WERI-Rb-1 (cell line): Measurements from ENCODE around the gene LRRIQ3.

ENCODE experiments used
- DNase-seq: peaks from one replicate; pipeline ENCODE4 v3.0.0-alpha.2; 2020
- H3K27ac ChIP-seq: fragments of 250-450 bp; sonication (Bioruptor Pico); 2 replicates; pipeline ENCODE4 v1.5.1; 2020; ENCODE audit warnings: mild to moderate bottlenecking, moderate library complexity
- H3K27me3 ChIP-seq: fragments of 250-450 bp; sonication (Bioruptor Pico); 2 replicates; pipeline ENCODE4 v1.5.1; 2021; ENCODE audit warnings: mild to moderate bottlenecking, low read depth, moderate library complexity; ENCODE audit not compliant: insufficient read depth, severe bottlenecking
- H3K36me3 ChIP-seq: fragments of 250-450 bp; sonication (Bioruptor Pico); 2 replicates; pipeline ENCODE4 v1.5.1; 2020; ENCODE audit warnings: mild to moderate bottlenecking, moderate library complexity
- H3K4me3 ChIP-seq: 2 replicates; pipeline ENCODE4 v1.5.1; 2011; ENCODE audit warnings: low read depth, mild to moderate bottlenecking, control low read depth, low read length
- H3K9me3 ChIP-seq: fragments of 250-450 bp; sonication (Bioruptor Pico); 2 replicates; pipeline ENCODE4 v1.5.1; 2021; ENCODE audit warnings: mild to moderate bottlenecking, moderate library complexity; ENCODE audit not compliant: severe bottlenecking
- TF ChIP-seq, protein P1 (sequence below): IDR thresholded peaks from 2 replicates; pipeline ENCODE4 v1.5.1; 2011; ENCODE audit warnings: low read depth, mild to moderate bottlenecking, control low read depth, inconsistent platforms, low read length

The LRRIQ3 gene

DNA sequence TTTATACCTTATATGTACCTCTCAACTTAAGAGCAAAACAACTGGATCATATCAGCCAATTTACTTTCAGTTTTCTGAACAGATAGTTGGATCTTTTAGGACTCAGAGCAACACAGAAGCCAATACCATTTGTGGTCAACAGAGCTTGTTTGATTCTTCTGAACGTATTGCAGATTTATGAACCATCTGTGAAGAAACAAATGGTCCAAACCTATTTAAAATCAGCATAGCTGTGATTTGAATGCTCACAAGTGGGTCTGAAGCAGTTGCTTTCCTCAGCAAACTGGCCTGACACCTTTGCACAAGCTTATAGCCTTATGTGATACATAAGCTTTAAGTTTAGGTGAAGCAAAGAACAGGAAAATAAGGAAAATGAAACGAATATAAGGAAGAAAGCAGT is 147.6 kb downstream of the LRRIQ3 start:
- no peaks in the 10 kb centered on the region for H3K9me3 ChIP-seq
- H3K27ac ChIP-seq: no peak overlapping the region
- H3K36me3 ChIP-seq: no peaks in the 10 kb centered on the region
- TF ChIP-seq, protein P1, sequence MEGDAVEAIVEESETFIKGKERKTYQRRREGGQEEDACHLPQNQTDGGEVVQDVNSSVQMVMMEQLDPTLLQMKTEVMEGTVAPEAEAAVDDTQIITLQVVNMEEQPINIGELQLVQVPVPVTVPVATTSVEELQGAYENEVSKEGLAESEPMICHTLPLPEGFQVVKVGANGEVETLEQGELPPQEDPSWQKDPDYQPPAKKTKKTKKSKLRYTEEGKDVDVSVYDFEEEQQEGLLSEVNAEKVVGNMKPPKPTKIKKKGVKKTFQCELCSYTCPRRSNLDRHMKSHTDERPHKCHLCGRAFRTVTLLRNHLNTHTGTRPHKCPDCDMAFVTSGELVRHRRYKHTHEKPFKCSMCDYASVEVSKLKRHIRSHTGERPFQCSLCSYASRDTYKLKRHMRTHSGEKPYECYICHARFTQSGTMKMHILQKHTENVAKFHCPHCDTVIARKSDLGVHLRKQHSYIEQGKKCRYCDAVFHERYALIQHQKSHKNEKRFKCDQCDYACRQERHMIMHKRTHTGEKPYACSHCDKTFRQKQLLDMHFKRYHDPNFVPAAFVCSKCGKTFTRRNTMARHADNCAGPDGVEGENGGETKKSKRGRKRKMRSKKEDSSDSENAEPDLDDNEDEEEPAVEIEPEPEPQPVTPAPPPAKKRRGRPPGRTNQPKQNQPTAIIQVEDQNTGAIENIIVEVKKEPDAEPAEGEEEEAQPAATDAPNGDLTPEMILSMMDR: no peak
- no peak for DNase-seq
- no peak overlapping the region for H3K4me3 ChIP-seq
- H3K27me3 ChIP-seq: no peaks in the 10 kb centered on the region

DNA sequence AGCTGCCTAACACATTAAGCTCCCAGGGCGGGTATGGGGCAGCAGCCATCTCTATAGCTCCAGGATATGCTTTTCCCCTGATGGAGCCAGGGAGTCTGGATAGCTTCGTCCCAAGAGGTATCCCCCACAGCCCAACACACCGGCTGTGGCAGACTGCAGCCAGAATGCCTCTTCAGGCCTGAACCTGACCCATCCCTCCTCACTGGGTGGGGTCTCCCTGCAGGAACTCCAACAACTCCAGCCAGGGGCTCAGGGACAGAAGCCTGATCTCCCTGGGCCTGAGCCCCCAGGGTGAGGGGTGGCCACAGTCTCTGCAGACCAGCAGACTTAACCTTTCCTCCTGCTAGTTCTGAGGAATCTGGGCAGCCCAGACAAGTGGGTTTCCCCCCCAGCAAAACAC is 159.9 kb downstream of the LRRIQ3 start:
- Histone ChIP-seq H3K4me3 (no peak overlapping the region), H3K27me3 (no peaks in the 10 kb centered on the region), H3K9me3 (no peaks in the 10 kb centered on the region), H3K36me3 (no peaks in the 10 kb centered on the region), H3K27ac (no peak overlapping the region)
- TF ChIP-seq, protein P1: no peak
- DNase-seq: no peak

DNA sequence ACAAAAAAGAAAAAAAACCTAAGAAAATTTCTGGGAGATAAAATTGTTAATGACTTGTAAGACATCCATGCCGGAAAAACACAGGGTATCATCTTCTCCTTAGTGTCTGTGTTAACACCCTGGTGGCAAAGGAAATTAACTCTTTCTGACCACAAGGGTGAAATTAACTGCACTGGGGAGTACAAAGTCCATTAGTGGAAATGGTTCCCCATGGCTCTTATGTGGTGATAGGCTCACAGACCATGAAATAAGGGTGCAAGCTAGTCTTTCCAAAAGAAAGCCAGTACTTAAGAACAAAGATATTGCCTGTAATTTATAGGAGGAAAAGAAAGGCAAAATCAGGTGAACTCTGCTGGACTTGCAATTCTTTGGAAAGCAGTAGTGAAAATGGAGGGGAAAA is 185.4 kb downstream of the LRRIQ3 start:
- Histone ChIP-seq H3K36me3 (no peaks in the 10 kb centered on the region), H3K27me3 (no peaks in the 10 kb centered on the region), H3K4me3 (no peak overlapping the region), H3K27ac (no peak overlapping the region), H3K9me3 (no peaks in the 10 kb centered on the region)
- TF ChIP-seq, protein P1: no peak
- DNase-seq: no peak

DNA sequence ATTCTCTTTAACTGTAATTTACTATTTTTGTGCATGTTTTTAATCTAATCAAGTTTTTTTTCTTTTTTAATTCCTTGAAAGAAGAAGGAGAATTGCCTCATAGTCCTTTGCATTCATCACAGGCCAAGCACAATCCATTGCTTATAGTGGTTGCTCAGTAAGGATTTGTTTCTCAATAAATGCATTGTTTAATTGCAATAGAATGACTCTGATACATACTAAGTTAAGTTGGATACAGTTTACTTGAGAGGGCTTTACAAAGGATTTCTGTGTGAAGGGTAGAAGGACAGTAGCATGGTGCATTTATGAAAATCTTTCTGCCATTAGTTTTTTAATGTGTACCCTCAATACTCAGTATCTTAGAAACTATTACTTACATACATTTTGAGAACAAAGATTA is 186.2 kb downstream of the LRRIQ3 start:
- no peak overlapping the region for H3K27ac ChIP-seq
- no peak overlapping the region for H3K4me3 ChIP-seq
- DNase-seq: no peak
- no peaks in the 10 kb centered on the region for H3K9me3 ChIP-seq
- TF ChIP-seq, protein P1: no peak
- no peaks in the 10 kb centered on the region for H3K36me3 ChIP-seq
- no peaks in the 10 kb centered on the region for H3K27me3 ChIP-seq

DNA sequence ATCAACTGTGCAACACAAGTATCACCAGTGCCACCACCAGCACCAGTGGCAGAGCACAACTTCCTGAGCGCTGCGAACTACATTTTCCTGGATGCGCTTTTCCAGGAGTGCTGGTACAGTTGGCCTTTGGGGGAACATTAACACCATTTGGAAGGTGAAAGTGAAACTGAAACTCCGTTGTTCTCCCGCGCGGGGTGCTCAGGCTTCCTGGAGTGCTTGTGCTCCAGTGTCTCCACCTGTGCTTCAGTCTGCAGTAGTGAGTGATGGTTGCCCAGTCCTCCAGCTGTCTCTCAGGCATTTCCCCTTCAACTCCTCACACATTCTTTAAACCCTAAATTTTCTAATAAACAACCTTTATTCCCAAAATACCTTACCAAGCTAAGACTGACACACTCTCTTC is 187.8 kb downstream of the LRRIQ3 start:
- Histone ChIP-seq H3K27ac (no peak overlapping the region), H3K36me3 (no peaks in the 10 kb centered on the region), H3K27me3 (no peaks in the 10 kb centered on the region), H3K9me3 (no peaks in the 10 kb centered on the region), H3K4me3 (no peak overlapping the region)
- DNase-seq: no peak
- TF ChIP-seq, protein P1: no peak

DNA sequence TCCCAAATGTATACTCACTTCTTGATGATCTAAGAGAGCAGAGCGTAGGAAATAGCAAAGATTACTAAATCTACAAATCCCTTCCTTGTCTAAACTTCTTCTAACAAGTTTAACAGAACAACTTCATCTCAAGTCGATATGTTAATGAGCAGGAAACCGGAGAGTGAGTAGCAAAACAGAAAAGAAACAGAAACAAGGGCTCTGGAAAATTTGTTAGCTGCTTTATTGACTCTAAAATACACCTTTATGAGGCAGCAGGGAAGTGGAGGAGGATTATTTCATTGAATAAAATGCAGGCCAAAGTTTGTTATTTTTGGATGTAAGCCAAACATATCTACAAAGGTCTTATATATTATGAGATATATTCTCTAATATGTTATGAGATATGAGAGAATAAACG is 192.4 kb downstream of the LRRIQ3 start:
- no peaks in the 10 kb centered on the region for H3K36me3 ChIP-seq
- no peak overlapping the region for H3K27ac ChIP-seq
- TF ChIP-seq, protein P1: no peak
- no peaks in the 10 kb centered on the region for H3K27me3 ChIP-seq
- no peak overlapping the region for H3K4me3 ChIP-seq
- H3K9me3 ChIP-seq: no peaks in the 10 kb centered on the region
- no peak for DNase-seq
